ENCODE measurements around the gene APEX1. TPM values are rescaled to one million over a fixed set of nuclear protein-coding genes. Genes with fewer than 3 reads are reported as not detected.

The APEX1 gene
- total RNA-seq, 4 donors from 2014 or later, result 107 to 217 (median 119) TPM

DNA sequence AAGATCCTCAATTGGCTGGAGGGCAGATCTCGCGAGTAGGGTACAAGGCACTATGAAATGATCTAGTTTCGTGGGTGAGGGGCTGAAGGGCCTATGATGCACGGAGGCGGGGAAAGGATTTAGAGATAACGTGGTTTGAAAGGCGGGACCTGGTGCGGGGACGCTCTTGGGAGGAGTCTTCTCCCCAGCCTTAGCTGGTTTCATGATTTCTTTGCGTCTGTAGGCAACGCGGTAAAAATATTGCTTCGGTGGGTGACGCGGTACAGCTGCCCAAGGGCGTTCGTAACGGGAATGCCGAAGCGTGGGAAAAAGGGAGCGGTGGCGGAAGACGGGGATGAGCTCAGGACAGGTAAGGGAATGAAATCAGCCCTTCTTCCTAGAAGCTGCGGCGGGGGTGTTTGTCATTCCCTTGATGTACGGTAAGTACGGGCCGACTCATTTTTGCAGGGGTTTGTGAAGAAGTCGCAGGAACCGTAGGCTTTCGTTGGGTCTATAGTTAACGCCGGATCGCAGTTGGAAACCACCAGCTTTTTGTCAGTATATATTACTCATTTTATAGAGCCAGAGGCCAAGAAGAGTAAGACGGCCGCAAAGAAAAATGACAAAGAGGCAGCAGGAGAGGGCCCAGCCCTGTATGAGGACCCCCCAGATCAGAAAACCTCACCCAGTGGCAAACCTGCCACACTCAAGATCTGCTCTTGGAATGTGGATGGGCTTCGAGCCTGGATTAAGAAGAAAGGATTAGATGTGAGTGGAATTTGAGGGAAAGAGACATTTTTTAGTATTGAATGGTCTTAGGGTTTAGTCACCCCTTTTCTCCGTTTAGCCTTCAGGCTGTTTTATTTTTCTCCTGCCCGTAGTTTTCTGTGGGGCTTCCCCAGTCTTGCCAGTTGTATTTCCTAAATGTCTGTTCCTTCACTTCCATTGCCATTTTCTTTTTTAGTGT is 602 bp downstream of the APEX1 start:
- 1% methylated on average over 39 of the region's 39 CpGs for WGBS, 2 donors

DNA sequence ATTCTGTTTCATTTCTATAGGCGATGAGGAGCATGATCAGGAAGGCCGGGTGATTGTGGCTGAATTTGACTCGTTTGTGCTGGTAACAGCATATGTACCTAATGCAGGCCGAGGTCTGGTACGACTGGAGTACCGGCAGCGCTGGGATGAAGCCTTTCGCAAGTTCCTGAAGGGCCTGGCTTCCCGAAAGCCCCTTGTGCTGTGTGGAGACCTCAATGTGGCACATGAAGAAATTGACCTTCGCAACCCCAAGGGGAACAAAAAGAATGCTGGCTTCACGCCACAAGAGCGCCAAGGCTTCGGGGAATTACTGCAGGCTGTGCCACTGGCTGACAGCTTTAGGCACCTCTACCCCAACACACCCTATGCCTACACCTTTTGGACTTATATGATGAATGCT is 1.9 kb downstream of the APEX1 start:
- DNase-seq (ENCODE audit: low spot score in 2 of 2), result no peak
- intact Hi-C loops (cut with DNase I; ENCODE audit: low total_unique reads), result no loop called here
- no peak overlapping the region for H3K4me3 ChIP-seq (ENCODE audit: low read depth, poor library complexity, severe bottlenecking)
- TF ChIP-seq, protein P1, sequence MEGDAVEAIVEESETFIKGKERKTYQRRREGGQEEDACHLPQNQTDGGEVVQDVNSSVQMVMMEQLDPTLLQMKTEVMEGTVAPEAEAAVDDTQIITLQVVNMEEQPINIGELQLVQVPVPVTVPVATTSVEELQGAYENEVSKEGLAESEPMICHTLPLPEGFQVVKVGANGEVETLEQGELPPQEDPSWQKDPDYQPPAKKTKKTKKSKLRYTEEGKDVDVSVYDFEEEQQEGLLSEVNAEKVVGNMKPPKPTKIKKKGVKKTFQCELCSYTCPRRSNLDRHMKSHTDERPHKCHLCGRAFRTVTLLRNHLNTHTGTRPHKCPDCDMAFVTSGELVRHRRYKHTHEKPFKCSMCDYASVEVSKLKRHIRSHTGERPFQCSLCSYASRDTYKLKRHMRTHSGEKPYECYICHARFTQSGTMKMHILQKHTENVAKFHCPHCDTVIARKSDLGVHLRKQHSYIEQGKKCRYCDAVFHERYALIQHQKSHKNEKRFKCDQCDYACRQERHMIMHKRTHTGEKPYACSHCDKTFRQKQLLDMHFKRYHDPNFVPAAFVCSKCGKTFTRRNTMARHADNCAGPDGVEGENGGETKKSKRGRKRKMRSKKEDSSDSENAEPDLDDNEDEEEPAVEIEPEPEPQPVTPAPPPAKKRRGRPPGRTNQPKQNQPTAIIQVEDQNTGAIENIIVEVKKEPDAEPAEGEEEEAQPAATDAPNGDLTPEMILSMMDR (IDR thresholded peaks at IDR 0.05), result no peak
- TF ChIP-seq POLR2A (IDR thresholded peaks at IDR 0.05), result no peak
- WGBS, 2 donors, result 81 to 83% methylated on average over 13 of the region's 13 CpGs

More for the DNA sequence above, 602 bp downstream of the APEX1 start:
- no peak for DNase-seq (ENCODE audit: low spot score in 2 of 2)
- TF ChIP-seq POLR2A (IDR thresholded peaks at IDR 0.05), result no peak
- TF ChIP-seq, protein P1 (IDR thresholded peaks at IDR 0.05), result no peak
- intact Hi-C loops (cut with DNase I; ENCODE audit: low total_unique reads), result no loop called here
- H3K4me3 ChIP-seq (ENCODE audit: low read depth, poor library complexity, severe bottlenecking), result peak overlapping the region; percentile 43

DNA sequence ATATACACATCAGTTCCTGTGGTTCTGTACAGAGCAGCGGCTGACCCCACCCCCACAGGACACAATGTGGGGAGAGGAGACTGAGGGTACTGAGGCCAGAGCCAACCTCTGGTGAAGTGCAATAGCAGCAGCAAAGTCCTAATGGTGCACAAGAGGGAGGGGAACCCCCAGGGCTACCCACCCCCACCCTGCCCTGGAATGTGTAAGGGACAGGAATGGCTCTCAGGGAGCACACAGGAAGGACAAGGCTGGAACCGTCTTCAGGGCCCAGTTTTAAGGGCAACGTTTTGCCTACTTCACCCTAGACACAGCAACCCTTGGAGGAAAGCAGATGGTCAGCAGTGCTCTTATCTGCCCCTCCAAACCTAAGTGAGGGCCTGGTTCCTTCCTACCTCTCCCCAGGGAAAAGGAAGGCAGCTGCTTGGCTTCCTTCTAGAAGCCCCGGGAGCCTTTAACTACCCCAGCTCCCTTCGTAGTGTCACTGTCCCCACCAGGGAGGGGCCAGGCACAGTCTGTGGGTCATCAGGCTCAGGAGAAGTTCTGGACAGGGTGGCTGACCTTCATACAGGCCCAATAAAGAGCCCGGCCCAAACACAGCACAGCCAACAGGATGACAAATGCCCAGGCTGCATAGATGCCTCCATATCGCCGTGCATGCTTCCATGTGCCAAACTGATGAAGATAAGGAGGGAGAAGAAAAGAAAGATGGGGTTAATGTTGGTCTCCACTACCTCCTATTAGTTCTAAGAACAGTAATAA is 3.2 kb downstream of the APEX1 start:
- DNase-seq (ENCODE audit: low spot score in 2 of 2), result no peak
- 64% methylated on average over 8 of the region's 8 CpGs for WGBS, 2 donors
- TF ChIP-seq POLR2A (IDR thresholded peaks at IDR 0.05), result no peak
- TF ChIP-seq, protein P1 (IDR thresholded peaks at IDR 0.05), result no peak
- intact Hi-C loops (cut with DNase I; ENCODE audit: low total_unique reads), result no loop called here
- H3K4me3 ChIP-seq (ENCODE audit: low read depth, poor library complexity, severe bottlenecking), result no peak overlapping the region

DNA sequence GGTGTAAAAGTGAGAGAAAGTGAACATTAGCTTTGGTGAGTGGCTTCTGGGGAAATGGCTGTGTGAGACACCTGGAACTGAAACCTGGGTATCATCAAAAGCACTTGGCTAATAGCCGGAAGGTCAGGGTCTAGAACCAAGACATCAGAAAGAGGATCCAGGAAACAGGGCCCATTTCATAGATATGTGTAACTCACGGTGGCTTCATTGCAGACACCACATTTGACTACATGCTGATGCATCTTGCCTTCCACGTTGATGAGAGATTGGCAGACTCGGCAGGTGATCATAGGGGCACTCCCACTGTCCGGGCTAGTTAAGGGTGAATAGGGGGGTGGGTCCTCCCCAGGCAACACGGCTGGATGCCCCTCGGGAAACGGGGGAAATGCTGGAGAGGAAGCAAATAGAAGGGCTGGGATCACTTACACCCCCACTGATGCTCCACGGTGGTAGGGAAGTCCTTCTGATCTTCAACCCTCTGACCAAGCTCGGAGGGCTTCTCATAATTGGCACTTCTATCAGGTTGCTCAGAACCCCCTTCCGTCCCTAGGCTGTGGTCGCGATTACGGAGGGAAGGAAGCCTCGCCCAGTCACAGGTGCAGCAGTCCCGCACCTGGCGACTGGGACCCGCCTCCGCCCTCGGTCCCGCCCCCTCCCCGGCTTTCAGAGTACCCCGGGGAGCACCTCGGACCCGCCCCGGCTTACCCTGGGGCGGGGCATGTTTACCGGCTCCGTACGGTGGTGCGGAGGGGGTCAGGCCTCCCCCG is 5.6 kb downstream of the APEX1 start:
- intact Hi-C loops (cut with DNase I; ENCODE audit: low total_unique reads), result loop anchor here (10.0 kb wide), 1 partner anchor 224 kb away; the partner anchor contains the start of genes ANG and RNASE4
- peak overlapping the region; percentile 62 for H3K4me3 ChIP-seq (ENCODE audit: low read depth, poor library complexity, severe bottlenecking)
- WGBS, 2 donors, result 6 to 7% methylated on average over 27 to 32 of the region's 32 CpGs
- TF ChIP-seq POLR2A (IDR thresholded peaks at IDR 0.05), result no peak
- TF ChIP-seq, protein P1 (IDR thresholded peaks at IDR 0.05), result no peak
- DNase-seq (ENCODE audit: low spot score in 2 of 2), result peak; percentile 35 to 87
